ENCODE results near the gene JPT1.

JPT1 gene

GRCh38 chr17:75109407-75110233, 44.7 kb downstream of the JPT1 start, which contains the start of gene ARMC7:
Gene ARMC7, plus strand, starts transcription at chr17:75109969. Its CDS starts 320 bp downstream, at chr17:75110289.
- peak within 1 kb of the TSS; percentile 25 for H3K27ac ChIP-seq
- no peak for DNase-seq (ENCODE audit: low read depth, low spot score)

- no peak for DNase-seq (ENCODE audit: low read depth, low spot score)
- H3K27ac ChIP-seq: no peak overlapping the region
Measured at GRCh38 chr17:75109046-75109406, 45.3 kb downstream of the JPT1 start.

GRCh38 chr17:75108193-75108592, 46.1 kb downstream of the JPT1 start:
- no peak for DNase-seq (ENCODE audit: low read depth, low spot score)
- no peak overlapping the region for H3K27ac ChIP-seq

- H3K27ac ChIP-seq: no peak overlapping the region
- DNase-seq (ENCODE audit: low read depth, low spot score): no peak
Measured at GRCh38 chr17:75105126-75106080, 48.9 kb downstream of the JPT1 start.

- H3K27ac ChIP-seq: no peak overlapping the region
- DNase-seq (ENCODE audit: low read depth, low spot score): no peak
Measured at GRCh38 chr17:75103601-75104554, 50.4 kb downstream of the JPT1 start.

- no peak for DNase-seq (ENCODE audit: low read depth, low spot score)
- H3K27ac ChIP-seq: no peak overlapping the region
Measured at GRCh38 chr17:75102385-75102821, 51.9 kb downstream of the JPT1 start.

GRCh38 chr17:75099881-75100595, 54.3 kb downstream of the JPT1 start:
- DNase-seq (ENCODE audit: low read depth, low spot score): no peak

GRCh38 chr17:75098861-75099260, 55.5 kb downstream of the JPT1 start:
- DNase-seq (ENCODE audit: low read depth, low spot score): no peak
- no peak overlapping the region for H3K27ac ChIP-seq

More at GRCh38 chr17:75099881-75100595, 54.3 kb downstream of the JPT1 start:
- no peak overlapping the region for H3K27ac ChIP-seq

- no peak overlapping the region for H3K27ac ChIP-seq
- DNase-seq (ENCODE audit: low read depth, low spot score): no peak
Measured at GRCh38 chr17:75097865-75098264, 56.4 kb downstream of the JPT1 start.

GRCh38 chr17:75096082-75096625, 58.2 kb downstream of the JPT1 start:
- peak overlapping the region; percentile 58 for H3K27ac ChIP-seq
- DNase-seq (ENCODE audit: low read depth, low spot score): peak; percentile 95

GRCh38 chr17:75094871-75095399, 59.4 kb downstream of the JPT1 start:
- no peak overlapping the region for H3K27ac ChIP-seq
- no peak for DNase-seq (ENCODE audit: low read depth, low spot score)

GRCh38 chr17:75093548-75094158, 60.7 kb downstream of the JPT1 start:
- no peak overlapping the region for H3K27ac ChIP-seq
- no peak for DNase-seq (ENCODE audit: low read depth, low spot score)

- no peak for DNase-seq (ENCODE audit: low read depth, low spot score)
- no peak overlapping the region for H3K27ac ChIP-seq
Measured at GRCh38 chr17:75091855-75092327, 62.4 kb downstream of the JPT1 start.

GRCh38 chr17:75090871-75091854, 63.1 kb downstream of the JPT1 start:
- DNase-seq (ENCODE audit: low read depth, low spot score): no peak
- H3K27ac ChIP-seq: no peak overlapping the region

GRCh38 chr17:75088465-75089417, 65.6 kb downstream of the JPT1 start:
- DNase-seq (ENCODE audit: low read depth, low spot score): no peak
- H3K27ac ChIP-seq: peak overlapping the region; percentile 77

Data from epithelial cell of prostate (primary cell).